Measurements from ENCODE around the gene DIPK2B. TPM values are rescaled to one million over a fixed set of nuclear protein-coding genes. Genes with fewer than 3 reads are reported as not detected.

The DIPK2B gene
- total and polyA plus RNA-seq, 9 of the 15 experiments (the other 6 are each of a cell fraction or from before 2014, with no cell fraction given): not detected

DNA sequence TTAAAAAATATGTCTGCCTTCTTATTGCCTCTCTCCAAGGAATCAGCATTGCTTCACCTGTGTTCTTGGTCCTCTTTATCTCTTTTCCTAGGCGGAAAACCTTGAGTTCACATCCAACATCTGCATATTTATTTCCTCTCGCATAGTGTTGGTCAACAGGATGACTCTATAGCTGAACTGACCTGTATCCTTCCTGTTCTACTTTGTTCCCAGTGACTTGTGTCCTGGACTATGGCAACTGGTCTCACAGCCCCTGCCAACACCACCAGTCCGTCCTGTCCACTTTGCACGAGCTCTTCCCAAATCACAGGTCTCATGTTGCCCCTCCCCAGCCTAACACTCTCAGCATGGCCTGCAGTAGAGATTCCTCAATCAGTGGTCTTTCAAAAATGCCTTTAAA is 2.0 kb downstream of the DIPK2B start:
- in situ Hi-C loops (cut with MboI) (no loop called here), intact Hi-C loops (cut with micrococcal nuclease) (no loop called here)
- DNase-seq (ENCODE audit: extremely low read depth in 1 of 4, low spot score in 3 of 4) (no peak), FAIRE-seq (no peak), ATAC-seq (no peak)
- H3K4me1 ChIP-seq (replicated peaks in 1 of 2; ENCODE audit: control insufficient read depth in 2 of 2, insufficient read depth in 2 of 2, low read length in 2 of 2): no peaks in the 10 kb centered on the region
- 0% methylated on average over 4 of the region's 4 CpGs for WGBS (ENCODE audit: insufficient coverage, low coverage, missing lambda C conversion rate)
- no peaks in the 10 kb centered on the region for H4K20me1 ChIP-seq (replicated peaks; ENCODE audit: control insufficient read depth, insufficient read depth, low read length)
- ChIA-PET POLR2A (no interaction called here), CTCF (ENCODE audit: low intra/inter-chr PET ratio) (no interaction called here)
- no peaks in the 10 kb centered on the region for H3K36me3 ChIP-seq (ENCODE audit: control insufficient read depth, insufficient read depth, low read length)
- no peak overlapping the region for H3K27ac ChIP-seq (ENCODE audit: extremely low read depth, low read depth, low read length)
- no peaks in the 10 kb centered on the region for H3K9me3 ChIP-seq (replicated peaks; ENCODE audit: control insufficient read depth, insufficient read depth, low read depth, low read length)
- H2AFZ ChIP-seq (ENCODE audit: low read depth, low read length): no peak overlapping the region
- H3K4me2 ChIP-seq (ENCODE audit: insufficient read depth, low read length): no peak overlapping the region
- no peaks in the 10 kb centered on the region for H3K79me2 ChIP-seq (ENCODE audit: control insufficient read depth, insufficient read depth, low read length)
- peaks cover 0 to 16% of the 10 kb centered on the region in 2 experiments; a peak in 3 of 5 replicates for H3K27me3 ChIP-seq (ENCODE audit: control insufficient read depth in 2 of 2, insufficient read depth in 2 of 2, low read length in 2 of 2)
- H3K9me1 ChIP-seq (ENCODE audit: control insufficient read depth, insufficient read depth, low read length): no peaks in the 10 kb centered on the region
- no peak overlapping the region for H3K4me3 ChIP-seq
- H3K9ac ChIP-seq (ENCODE audit: insufficient read depth in 1 of 2, low read depth in 2 of 2, low read length in 2 of 2): no peak overlapping the region
- BruUV-seq (replicated peaks): no TSS peak
- TF ChIP-seq POLR2A (conservative IDR thresholded peaks at IDR 0.05): no peak
- TF ChIP-seq CBFA2T3 (IDR thresholded peaks at IDR 0.05): no peak
- TF ChIP-seq, protein P1, sequence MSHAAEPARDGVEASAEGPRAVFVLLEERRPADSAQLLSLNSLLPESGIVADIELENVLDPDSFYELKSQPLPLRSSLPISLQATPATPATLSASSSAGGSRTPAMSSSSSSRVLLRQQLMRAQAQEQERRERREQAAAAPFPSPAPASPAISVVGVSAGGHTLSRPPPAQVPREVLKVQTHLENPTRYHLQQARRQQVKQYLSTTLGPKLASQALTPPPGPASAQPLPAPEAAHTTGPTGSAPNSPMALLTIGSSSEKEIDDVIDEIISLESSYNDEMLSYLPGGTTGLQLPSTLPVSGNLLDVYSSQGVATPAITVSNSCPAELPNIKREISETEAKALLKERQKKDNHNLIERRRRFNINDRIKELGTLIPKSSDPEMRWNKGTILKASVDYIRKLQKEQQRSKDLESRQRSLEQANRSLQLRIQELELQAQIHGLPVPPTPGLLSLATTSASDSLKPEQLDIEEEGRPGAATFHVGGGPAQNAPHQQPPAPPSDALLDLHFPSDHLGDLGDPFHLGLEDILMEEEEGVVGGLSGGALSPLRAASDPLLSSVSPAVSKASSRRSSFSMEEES (CRISPR knock-in tag; IDR thresholded peaks at IDR 0.05): no peak
- TF ChIP-seq, protein P2, sequence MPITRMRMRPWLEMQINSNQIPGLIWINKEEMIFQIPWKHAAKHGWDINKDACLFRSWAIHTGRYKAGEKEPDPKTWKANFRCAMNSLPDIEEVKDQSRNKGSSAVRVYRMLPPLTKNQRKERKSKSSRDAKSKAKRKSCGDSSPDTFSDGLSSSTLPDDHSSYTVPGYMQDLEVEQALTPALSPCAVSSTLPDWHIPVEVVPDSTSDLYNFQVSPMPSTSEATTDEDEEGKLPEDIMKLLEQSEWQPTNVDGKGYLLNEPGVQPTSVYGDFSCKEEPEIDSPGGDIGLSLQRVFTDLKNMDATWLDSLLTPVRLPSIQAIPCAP (CRISPR knock-in tag; IDR thresholded peaks at IDR 0.05; ENCODE audit: borderline replicate concordance): no peak
- TF ChIP-seq IFI16 (CRISPR knock-in tag; IDR thresholded peaks at IDR 0.05): no peak
- TF ChIP-seq TFAM (CRISPR knock-in tag; conservative IDR thresholded peaks at IDR 0.05): no peak
- TF ChIP-seq, protein P3, sequence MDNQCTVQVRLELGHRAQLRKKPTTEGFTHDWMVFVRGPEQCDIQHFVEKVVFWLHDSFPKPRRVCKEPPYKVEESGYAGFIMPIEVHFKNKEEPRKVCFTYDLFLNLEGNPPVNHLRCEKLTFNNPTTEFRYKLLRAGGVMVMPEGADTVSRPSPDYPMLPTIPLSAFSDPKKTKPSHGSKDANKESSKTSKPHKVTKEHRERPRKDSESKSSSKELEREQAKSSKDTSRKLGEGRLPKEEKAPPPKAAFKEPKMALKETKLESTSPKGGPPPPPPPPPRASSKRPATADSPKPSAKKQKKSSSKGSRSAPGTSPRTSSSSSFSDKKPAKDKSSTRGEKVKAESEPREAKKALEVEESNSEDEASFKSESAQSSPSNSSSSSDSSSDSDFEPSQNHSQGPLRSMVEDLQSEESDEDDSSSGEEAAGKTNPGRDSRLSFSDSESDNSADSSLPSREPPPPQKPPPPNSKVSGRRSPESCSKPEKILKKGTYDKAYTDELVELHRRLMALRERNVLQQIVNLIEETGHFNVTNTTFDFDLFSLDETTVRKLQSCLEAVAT (IDR thresholded peaks at IDR 0.05): no peak
- TF ChIP-seq ZNF668 (CRISPR knock-in tag; IDR thresholded peaks at IDR 0.05): no peak
- TF ChIP-seq ZNF174 (CRISPR knock-in tag; IDR thresholded peaks at IDR 0.05): no peak
- TF ChIP-seq, protein P4, sequence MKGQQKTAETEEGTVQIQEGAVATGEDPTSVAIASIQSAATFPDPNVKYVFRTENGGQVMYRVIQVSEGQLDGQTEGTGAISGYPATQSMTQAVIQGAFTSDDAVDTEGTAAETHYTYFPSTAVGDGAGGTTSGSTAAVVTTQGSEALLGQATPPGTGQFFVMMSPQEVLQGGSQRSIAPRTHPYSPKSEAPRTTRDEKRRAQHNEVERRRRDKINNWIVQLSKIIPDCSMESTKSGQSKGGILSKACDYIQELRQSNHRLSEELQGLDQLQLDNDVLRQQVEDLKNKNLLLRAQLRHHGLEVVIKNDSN (CRISPR knock-in tag; IDR thresholded peaks at IDR 0.05): no peak
- TF ChIP-seq RBM39 (optimal IDR thresholded peaks at IDR 0.05; ENCODE audit: low read depth, low read length): no peak
- no peak for TF ChIP-seq MCM7 (IDR thresholded peaks at IDR 0.05)
- TF ChIP-seq TCF3 (CRISPR knock-in tag; IDR thresholded peaks at IDR 0.05): no peak
- no peak for TF ChIP-seq ZBTB8A (IDR thresholded peaks at IDR 0.05; ENCODE audit: partially characterized antibody)
- TF ChIP-seq, protein P5, sequence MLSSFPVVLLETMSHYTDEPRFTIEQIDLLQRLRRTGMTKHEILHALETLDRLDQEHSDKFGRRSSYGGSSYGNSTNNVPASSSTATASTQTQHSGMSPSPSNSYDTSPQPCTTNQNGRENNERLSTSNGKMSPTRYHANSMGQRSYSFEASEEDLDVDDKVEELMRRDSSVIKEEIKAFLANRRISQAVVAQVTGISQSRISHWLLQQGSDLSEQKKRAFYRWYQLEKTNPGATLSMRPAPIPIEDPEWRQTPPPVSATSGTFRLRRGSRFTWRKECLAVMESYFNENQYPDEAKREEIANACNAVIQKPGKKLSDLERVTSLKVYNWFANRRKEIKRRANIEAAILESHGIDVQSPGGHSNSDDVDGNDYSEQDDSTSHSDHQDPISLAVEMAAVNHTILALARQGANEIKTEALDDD (IDR thresholded peaks at IDR 0.05): no peak
- no peak for TF ChIP-seq SREBF2 (CRISPR knock-in tag; IDR thresholded peaks at IDR 0.05)
- no peak for TF ChIP-seq RNF2 (IDR thresholded peaks at IDR 0.05)
- TF ChIP-seq BCL6 (CRISPR knock-in tag; IDR thresholded peaks at IDR 0.05): no peak
- TF ChIP-seq ETV6 (IDR thresholded peaks at IDR 0.05; ENCODE audit: borderline replicate concordance in 1 of 2, low read depth in 2 of 2, low read length in 1 of 2): no peak
- no peak for TF ChIP-seq ETV6 (CRISPR knock-in tag; IDR thresholded peaks at IDR 0.05; ENCODE audit: borderline replicate concordance)
